GM19397 (cell line): ENCODE data around the gene RPL10A.
A peak's percentile ranks its signal among the peaks of the same experiment; 100 is the strongest.

Experiments used
- ATAC-seq: cut with Tn5 transposase; IDR thresholded peaks from one replicate; pipeline ENCODE4 v1.9.1; 2021; ENCODE audit warnings: mild to moderate bottlenecking, moderate library complexity; ENCODE audit not compliant: unreplicated experiment

The RPL10A gene

DNA sequence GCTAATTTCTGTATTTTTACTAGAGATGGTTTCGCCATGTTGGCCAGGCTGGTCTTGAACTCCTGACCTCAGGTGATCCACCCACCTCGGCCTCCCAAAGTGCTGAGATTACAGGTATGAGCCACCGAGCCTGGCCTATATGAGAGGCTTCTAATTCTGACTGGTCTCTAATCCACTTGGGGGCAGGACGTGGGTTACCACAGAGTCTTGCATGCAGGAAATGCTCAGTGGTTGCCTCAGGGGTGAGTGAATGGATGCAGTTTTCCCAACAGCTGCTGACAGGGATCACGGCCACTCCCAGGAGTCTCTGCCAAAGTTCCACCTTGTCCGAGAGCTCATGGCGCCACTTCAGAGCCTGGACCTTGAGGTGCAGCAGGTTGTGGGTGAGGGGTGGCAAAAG is 22.5 kb upstream of the RPL10A start:
- ATAC-seq, result no peak

DNA sequence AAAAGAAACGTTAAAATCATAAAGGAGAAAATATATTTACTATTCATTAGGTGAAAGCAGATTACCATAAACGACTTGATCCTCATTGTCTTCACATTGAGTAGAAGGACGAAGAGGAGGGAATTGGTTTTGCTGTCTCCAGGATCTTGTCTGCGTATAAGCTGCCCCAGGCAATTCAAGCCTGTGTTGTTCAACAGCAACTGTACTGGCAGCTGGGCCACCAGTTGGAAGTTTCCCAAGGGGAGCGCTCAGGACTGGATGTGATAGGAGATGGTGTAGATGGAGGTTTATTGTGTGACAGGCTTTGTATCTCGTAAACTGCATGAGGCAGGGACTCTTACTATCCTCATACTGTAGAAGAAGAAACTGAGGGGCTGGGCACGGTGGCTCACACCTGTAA is 20.0 kb upstream of the RPL10A start:
- no peak for ATAC-seq

- no peak for ATAC-seq
These were observed 18.8 kb upstream of the RPL10A start for GRCh38 chr6:35449287-35449881.

DNA sequence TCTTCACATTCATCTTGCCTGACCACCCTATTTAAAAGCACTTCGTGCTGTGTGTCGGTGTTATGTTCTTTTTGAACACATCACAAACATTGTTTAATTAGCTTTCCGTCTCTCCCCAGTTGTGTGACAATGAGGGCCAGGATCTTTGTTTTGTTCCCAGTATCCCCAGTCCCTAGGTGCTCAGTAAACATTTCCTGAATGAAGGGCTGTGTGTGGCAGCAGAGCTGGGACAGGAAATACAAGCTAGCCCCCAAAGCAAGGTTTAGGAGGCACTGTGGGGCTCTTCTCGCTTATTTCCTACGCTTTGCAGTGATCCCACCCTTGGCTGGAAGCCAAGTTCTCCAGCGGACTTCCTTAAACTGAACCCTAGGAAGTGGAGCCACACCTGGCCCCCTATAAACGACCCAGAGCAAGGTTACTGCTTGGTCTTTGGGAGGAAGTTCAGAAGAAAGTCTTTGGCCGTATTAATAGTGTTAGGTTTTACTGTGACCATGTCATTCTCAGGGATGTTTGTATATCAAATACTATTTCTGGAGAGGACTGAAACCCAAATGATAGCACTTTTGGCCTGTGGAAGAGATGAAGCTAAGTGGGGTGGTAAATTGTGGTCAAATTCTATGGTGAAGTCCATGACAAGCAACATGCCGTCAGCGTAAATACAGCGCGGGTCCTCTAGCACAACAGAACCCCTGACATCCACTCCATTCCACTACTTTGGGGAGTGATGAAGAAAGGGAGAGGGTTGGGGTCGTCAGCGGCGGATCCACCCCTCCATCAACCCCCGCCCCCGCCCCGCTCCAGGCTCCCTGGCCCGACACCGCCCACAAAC is 16.6 kb upstream of the RPL10A start:
- ATAC-seq, result no peak

DNA sequence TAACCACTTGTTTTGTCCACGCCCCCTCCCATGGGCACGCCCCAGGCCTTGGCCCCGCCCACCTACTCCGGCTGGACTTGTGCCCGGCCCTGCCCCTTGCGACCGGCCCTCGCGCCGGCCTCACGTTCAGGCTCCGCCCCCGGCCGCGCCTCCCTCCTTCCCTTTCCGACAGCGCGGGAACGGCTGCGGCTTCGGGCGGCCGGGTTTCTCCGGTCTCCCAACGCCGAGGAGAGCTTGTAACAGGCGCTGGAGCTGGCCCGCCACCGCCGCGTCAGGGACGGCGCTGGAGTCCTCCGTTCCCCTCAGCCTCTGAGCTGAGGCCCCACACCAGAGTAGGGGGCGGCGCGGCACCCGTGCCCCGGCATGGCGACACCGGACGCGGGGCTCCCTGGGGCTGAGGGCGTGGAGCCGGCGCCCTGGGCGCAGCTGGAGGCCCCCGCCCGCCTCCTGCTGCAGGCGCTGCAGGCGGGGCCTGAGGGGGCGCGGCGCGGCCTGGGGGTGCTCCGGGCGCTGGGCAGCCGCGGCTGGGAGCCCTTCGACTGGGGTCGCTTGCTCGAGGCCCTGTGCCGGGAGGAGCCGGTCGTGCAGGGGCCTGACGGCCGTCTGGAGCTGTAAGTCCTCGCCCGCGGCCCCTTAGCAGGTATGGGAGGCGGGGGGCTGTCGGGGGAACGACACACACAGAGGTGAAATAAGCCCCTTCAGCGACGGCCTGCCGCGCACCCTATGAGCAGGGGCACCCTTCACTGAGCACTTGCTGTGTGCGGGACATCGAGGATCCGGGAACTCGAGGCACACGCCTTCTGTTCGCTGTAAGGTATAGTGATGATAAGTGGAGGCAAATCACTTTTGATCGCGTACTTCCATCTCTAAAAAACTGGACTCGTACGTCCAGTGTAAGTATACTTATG is 15.8 kb upstream of the RPL10A start, which contains the start of gene FANCE:
Gene FANCE (plus strand): TSS at position 156 of the 908 bp plus-strand sequence. CDS start 208 bp downstream, at position 364.
- ATAC-seq, result peak; percentile 92

GRCh38 chr6:35453236-35453635 is 15.0 kb upstream of the RPL10A start:
- ATAC-seq, result no peak

GRCh38 chr6:35454391-35455110 is 13.7 kb upstream of the RPL10A start:
- no peak for ATAC-seq

DNA sequence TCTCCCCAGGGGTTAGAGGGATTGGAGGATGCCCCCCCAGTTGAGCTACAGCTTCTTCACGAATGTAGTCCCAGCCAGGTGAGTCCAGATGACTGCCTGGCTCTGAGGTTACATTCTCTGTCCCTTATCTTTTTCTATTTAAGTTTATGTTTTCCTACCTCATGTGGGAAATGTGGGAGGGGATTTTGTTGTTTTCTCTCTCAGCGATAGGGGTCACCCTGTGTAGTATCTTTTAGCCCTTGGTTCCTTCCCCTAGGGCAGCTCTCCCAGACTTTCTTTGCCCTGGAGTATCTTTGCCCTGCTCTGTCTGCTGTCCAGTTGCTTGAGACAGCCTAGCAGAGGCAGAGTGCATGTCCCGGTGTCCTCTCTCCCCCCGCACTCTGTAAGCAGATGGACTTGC is 10.3 kb upstream of the RPL10A start:
- no peak for ATAC-seq

- ATAC-seq, result no peak
These were observed 6.9 kb upstream of the RPL10A start for GRCh38 chr6:35461270-35461669.

GRCh38 chr6:35463292-35463691 is 4.9 kb upstream of the RPL10A start:
- no peak for ATAC-seq

DNA sequence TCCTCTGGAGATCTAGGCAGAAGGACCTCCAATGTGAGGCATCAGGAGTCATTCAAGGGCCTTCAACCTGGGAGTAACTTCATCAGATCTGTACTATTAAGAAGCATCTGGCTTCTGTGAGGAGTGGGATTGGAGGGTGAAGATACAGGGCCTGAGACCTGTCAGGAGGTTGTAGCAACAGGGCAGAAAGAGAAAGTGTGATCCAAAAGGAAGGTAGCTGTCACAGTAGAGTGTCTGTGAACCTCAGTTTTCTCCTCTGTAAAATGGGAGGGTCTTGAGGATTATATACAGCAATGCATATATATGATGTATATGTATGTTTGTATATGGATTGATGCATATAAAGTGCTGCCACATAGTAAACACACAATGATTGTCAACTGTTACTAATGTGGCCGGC is 2.6 kb upstream of the RPL10A start:
- no peak for ATAC-seq

- peak; percentile 2 for ATAC-seq
These were observed 964 bp downstream of the RPL10A start for GRCh38 chr6:35468980-35469750.

DNA sequence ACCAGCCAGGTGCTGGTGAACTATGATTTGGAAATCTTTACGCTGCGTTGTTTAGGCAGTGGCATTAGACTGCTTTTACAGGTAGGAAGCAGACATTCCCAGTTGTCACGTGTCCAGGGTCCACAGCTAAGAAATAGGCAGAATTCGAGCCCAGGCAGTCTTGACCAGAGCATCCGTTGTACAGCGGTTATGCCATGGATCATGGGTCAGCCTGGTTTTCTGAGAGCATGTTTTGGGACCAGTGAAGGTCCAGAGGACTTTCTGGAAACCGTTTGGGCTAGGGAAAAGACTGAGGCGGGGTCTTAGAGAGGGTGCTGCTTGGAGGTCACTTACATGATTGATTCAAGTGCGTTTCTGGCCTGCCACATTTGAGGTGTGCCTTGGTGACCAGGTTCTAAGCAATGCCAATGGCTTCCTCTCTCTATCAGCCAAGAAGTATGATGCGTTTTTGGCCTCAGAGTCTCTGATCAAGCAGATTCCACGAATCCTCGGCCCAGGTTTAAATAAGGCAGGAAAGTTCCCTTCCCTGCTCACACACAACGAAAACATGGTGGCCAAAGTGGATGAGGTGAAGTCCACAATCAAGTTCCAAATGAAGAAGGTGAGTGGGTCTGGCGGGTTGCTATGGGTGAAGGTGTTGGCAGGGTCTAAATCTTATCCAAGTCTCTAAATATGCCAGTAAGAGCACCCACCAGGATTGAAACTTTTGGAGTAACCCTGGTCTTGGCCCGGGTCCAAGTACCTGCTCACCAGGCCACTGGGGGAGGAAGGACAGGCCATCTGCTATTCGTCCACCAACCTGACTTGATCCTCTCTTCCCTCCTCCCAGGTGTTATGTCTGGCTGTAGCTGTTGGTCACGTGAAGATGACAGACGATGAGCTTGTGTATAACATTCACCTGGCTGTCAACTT is 1.8 kb downstream of the RPL10A start:
- ATAC-seq, result no peak

DNA sequence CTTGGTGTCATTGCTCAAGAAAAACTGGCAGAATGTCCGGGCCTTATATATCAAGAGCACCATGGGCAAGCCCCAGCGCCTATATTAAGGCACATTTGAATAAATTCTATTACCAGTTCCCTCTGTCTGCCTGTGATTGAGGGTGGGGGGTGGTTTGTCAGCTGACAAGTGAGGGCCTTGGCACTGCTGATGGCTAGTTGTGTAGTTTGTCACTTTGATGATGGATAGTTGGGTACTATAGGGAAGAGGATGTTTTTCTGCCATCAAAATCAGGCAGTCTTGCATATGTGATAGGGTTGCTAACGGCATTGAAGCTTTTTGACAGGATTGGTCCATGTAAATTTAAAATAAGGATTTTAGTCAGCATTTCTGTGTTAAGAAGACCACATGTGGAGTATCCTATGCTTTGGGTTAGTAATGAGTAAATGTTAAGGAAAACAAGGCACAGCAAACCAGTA is 2.5 kb downstream of the RPL10A start:
- ATAC-seq, result no peak

DNA sequence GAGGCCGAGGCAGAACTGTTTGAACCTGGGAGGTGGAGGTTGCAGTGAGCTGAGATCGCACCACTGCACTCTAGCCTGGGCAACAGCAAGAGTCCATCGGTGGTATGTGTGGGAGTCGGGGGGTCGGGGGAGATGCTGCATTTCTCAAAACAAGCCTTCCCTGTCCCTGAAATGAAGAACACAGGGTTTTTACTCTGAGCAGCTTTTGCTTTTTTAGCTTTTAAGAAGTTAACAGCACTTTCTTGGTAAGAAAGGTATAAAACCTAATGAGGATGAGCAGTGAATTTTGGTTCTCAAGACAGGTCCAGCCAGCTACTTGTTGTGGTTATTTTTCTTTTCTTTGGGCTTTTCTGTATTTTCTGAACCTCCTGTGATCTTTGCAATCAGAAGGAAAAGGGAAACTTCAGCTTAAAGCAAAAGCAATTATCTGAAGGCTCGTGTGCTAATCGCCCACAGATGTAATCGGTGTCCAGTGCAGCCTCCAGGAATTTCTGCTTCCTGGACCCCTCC is 3.7 kb downstream of the RPL10A start:
- no peak for ATAC-seq

GRCh38 chr6:35473075-35473849 is 5.1 kb downstream of the RPL10A start:
- no peak for ATAC-seq

DNA sequence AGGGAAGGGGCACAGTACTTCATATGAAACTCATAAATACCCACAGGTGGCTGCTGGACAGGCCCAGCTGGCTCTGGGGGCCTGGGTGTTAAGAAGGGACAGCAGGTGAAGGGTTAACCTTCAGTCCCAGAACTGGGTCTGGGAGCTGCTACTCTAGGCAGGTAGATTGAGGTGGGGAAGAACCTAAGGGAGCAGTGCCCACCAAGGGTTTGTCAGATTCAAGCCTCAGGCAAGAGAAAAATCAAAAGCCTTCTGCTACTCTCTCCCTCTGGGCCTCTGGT is 5.6 kb downstream of the RPL10A start:
- ATAC-seq, result no peak
